GM18951 (cell line): ENCODE data around the gene MAGI3.
"Not testable (repeated sequence)": the region's sequence is repeated elsewhere in the genome, so short reads cannot be mapped to it uniquely, and the experiment has no call there.

Source experiments
- POLR2A ChIP-seq: IDR thresholded peaks from 4 replicates; pipeline ENCODE4 v1.6.1; 2011; ENCODE audit warnings: mild to moderate bottlenecking; ENCODE audit not compliant: insufficient read length, insufficient read depth; ENCODE audit errors: extremely low read depth
- in situ Hi-C: fragments of 300-500 bp; cut with MboI; formaldehyde crosslinking; loops from one replicate; pipeline ENCODE4 v1.12.0; 2022; ENCODE audit warnings: low sequenced_read_pairs, mixed read lengths, inconsistent platforms; ENCODE audit not compliant: unreplicated experiment

The MAGI3 gene

DNA sequence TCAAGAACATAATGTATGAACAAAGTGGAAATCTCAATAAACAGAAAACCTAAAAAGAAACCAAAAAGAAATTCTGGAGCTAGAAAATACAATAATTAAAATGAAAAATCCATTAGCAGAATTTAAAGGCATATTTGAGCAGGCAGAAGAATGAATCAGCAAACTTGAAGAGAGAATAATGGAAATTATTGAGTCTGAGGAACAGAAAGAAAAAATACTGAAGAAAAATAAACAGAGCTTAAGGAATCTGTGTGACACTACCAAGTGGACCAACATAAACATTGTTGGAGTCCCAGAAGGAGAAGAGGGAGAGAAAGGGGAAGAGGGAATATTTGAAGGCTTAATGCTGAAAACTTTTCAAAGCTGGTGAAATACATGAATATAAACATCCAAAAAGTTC, 54.5 kb downstream of the MAGI3 start:
- no peak for TF ChIP-seq POLR2A
- in situ Hi-C loops, result no loop called here

DNA sequence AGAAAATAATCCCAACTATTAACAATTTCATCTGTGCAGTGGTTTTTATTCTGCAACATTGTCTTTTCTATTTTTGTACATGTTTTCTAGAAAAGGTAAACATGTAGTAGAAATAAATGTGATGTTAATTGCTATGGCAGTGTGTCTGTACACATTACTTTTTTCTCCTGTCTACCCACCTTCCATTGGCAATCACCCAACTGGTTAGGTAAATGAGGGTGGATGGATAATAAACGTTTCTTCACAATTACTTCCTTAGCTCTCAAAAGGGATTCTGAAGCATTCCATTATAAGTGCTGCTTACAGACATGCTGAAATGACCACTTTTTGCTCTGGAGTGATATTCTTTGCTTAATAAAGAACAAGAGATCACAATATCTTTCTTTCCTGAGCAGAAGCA, 61.4 kb downstream of the MAGI3 start:
- TF ChIP-seq POLR2A, result no peak
- in situ Hi-C loops, result no loop called here

DNA sequence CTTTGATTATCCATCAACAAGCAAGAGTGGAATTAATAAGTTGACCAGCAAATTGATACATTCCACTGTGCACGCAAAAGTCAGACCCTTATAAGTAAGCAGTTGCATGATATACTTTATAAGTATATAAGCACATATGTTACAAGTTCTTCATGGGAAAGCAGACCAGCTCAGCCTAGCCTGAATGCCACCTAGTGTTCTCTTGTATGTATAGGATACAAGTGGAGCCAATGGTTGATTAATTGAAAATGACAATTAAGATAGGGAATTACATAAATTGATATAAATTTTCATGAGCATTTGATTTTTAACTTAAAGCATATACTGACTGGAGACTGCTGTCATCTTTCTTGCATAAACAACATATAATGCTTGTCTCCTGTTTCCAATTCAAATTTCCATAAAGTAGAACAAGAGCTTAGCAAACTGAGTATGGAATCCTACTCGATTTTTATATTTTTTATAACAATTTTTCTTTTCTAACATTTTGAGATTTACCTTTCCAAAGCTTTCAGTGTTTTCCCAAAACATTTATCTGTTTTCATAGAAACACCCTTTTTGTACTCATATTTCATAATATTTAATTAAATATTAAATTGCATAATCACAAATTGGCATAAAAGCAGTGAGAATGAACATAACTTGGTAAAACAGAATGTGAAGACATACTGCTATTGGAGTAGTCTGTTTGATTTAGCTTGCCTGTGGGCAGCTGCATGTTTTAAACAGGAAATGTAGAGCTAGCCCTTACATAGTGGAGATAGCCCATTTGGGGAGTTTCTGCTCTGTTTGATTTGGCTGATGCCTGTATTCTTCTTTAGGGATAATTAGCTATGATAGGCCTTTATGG, 62.8 kb downstream of the MAGI3 start:
- TF ChIP-seq POLR2A, result no peak
- in situ Hi-C loops, result no loop called here

DNA sequence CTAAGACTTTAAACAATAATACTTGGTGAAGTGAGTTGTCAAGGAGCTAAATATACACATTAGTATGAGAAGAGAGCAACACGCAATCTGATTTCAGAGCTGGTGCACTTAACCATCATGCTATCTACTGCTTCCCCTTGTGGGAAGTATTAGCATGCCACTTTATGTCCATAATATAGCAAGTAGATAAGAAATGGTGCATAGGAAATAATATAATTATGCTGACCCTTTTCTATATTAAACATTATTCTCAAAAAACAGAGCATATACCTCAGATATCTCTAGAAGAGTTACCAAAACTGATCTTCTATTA, 63.4 kb downstream of the MAGI3 start:
- in situ Hi-C loops, result no loop called here
- TF ChIP-seq POLR2A, result no peak

DNA sequence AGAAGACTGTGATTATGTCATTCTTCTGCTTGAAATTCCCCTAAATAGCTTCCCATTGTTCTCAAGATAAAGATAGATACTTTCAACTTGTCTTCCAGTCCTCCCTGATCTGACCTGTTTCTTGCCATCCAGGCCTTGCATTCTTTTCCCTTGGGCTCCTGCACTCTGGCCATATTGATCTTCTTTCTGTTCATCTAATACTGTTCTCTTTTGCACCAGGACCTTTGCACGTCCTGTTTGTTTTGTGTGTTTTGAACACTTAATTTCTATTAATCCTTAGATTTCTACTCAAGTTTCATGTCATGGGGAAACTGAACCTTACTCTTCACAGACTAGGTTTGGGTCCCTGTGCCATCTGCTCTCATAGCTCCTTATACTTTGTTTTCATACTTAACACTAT, 65.1 kb downstream of the MAGI3 start:
- in situ Hi-C loops, result no loop called here
- TF ChIP-seq POLR2A, result no peak

DNA sequence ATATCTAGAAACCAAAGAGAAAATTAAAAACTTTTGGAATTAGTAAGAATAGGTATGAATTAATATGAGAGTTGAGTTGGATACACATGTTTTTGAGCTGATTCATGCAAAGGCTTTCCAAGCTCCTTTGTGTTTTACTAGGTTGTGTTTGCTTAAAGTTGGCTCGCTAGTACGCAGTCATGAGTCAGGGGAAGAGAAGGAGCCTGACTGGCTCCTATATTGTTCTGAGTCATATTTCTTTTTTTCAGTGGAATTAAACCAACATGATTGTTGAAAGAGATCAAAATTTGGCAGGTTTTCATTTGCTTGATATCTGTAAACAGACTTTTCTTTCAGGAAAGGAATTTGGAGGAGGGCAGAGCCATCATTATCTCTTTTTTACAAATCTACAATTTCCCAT, 66.7 kb downstream of the MAGI3 start:
- in situ Hi-C loops, result no loop called here
- TF ChIP-seq POLR2A, result no peak

DNA sequence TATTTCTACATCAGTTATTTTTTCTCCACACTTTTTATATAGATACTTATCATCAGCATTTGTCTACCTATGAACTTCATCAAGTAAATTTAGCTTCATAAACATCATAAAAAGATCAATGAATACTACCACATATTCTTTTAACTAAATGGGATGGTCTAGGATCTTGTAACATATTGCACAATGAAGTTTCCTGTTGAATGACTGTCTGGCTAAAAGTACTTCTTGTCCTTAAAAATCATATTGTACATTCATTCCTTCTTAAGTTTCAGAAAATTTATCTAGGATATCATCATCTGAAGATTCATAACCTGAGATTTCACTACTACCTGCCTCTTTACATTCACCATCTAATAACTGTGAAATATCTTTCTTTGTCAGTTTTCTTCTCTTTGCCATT, 69.0 kb downstream of the MAGI3 start:
- in situ Hi-C loops, result no loop called here
- no peak for TF ChIP-seq POLR2A

DNA sequence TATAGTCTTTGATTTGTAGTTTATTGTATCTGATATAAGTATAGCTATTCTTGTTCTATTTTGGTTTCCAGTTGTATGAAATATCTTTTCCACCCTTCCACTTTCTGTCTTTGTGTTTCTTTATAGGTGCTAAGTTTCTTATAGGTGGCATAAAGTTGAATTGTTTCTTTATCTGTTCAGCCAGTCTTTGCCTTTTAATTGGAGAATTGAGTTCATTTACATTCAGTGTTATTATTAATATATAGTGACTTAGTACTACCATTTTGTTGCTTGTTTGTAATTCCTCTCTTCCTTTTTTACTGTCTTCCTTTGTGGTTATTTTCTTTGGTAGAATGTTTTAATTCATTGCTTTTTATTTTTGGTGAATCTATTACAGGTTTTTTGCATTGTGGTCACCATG, 77.7 kb downstream of the MAGI3 start:
- TF ChIP-seq POLR2A, result no peak
- in situ Hi-C loops, result no loop called here

DNA sequence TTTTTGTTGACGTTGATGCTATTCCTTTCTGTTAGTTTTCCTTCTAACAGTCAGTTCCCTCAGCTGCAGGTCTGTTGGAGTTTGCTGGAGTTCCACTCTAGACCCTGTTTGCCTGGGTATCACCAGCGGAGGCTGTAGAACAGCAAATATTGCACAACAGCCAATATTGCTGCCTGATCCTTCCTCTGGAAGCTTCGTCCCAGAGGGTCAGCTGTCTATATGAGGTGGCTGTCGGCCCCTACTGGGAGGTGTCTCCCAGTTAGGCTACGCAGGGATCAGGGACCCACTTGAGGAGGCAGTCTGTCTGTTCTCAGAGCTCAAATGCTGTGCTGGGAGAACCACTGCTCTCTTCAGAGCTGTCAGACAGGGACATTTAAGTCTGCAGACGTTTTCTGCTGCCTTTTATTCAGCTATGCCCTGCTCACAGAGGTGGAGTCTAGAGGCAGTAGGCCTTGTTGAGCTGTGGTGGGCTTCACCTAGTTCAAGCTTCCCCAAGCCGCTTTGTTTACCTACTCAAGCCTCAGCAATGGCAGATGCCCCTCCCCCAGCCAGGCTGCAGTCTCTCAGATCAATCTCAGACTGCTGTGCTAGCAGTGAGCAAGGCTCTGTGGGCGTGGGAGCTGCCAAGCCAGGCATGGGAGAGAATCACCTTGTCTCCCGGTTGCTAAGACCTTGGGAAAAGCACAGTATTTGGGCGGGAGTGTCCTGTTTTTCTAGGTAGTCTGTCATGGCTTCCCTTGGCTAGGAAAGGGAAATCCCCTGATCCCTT, 88.3 kb downstream of the MAGI3 start:
- in situ Hi-C loops, result not testable (repeated sequence)

DNA sequence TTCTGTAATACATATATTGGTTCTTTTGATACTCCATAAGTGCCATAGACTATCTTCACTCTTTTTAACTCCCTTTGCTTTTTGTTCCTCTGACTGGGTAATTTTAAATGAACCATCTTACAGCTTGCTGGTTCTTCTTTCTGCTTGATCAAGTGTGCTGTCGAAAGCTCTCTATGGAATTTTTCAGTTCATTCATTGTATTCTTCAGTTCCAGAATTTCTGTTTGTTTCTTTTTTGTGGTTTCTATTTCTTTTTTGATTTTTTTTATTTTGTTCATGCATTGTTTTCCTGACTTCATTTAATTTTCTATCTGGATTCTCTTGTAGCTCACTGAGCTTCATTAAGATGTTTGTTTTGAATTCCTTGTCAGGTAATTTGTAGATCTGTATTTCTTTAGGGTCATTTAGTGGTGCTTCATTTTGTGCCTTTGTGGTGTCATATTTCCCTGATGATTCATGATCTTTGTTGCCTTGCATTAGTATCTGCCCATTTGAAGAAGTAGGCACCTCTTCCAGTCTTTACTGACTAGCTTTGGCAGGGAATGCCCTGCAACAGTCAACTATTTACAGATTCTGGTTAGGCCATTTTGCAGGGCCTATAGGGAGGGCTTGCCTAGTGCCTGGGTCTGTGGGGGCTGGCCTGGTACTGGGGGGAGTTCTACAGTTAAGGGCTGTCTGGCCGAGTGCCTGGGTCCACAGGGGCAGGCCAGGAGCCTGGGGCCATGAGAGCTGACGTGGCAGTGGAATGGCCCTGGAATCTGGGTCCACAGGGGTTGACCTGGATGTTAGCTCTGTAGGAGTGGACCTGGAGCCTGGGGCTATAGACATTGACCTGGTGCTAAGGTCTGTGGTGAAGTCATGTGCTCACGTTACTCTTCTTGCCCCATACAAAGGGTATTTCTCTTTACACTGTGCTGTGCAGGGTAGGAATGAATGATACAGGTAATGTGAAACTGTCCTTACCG, 89.7 kb downstream of the MAGI3 start:
- no peak for TF ChIP-seq POLR2A
- in situ Hi-C loops, result no loop called here

DNA sequence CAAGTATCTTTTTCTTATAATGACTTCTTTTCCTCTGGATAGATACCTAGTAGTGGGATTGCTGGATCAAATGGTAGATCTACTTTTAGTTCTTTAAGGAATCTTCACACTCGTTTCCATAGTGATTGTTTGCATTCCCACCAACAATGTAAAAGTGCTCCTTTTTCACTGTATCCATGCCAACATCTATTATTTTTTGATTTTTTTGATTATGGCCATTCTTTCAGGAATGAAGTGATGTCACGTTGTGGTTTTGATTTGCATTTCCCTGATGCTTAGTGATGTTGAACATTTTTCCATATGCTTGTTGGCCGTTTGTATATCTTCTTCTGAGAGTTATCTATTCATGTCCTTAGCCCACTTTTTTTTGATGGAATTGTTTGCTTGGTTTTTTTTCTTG, 94.8 kb downstream of the MAGI3 start:
- in situ Hi-C loops, result not testable (repeated sequence)

DNA sequence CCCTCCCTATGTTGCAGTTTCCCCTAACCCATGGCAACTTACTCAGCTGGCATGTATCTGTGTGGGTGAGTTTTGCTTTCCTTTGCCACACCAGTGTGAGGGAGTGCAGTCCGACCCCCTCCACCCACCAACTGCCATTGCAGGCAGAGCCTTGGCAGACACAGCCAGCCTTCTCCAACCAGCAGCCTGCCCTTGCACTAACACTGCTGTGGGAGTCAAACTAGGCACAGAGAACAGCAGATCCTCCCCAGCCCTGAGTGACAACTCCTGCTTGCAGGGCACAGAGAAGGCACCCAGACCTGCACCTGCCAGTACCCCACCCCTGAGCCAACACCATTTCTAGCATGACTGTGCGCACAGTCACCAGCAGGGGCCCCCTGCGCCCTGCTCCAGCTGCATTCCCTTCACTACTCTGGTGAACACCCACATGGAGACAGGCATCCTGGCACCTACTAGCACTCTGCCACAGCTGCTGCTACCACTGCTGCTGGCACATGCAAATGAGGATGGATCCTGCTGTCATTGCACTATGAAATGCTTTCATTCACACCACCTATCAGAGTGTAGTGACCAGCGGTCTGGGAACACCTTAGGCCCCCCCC, 98.4 kb downstream of the MAGI3 start:
- no peak for TF ChIP-seq POLR2A
- in situ Hi-C loops, result no loop called here

DNA sequence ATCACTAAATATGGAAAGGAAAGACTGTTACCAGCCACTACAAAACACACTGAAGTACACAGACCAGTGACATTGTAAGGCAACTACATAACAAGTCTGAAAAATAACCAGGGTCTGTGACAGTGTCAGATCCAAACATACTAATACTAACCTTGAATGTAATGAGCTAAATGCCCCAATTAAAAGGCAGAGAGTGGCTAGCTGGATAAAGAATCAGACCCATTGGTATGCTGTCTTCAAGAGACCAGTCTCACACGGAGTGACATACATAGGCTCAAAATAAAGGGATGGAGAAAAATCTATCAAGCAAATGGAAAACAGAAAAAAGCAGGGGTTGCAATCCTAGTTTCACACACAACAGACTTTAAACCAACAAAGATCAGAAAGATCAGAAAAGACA, 100.1 kb downstream of the MAGI3 start:
- in situ Hi-C loops, result no loop called here
- no peak for TF ChIP-seq POLR2A
